HG03103 (cell line): ENCODE measurements around the gene TBRG4.
"Not testable (repeated sequence)": the region's sequence is repeated elsewhere in the genome, so short reads cannot be mapped to it uniquely, and the experiment has no call there.

Source experiments
- ATAC-seq: cut with Tn5 transposase; IDR thresholded peaks from one replicate; pipeline ENCODE4 v1.9.1; 2021; ENCODE audit warnings: low read depth; ENCODE audit not compliant: unreplicated experiment

TBRG4 gene

GRCh38 chr7:45118889-45119331, 7.4 kb upstream of the TBRG4 start:
- no peak for ATAC-seq

GRCh38 chr7:45118292-45118691, 6.8 kb upstream of the TBRG4 start:
- no peak for ATAC-seq

- no peak for ATAC-seq
These were observed 6.1 kb upstream of the TBRG4 start for GRCh38 chr7:45117582-45117981.

GRCh38 chr7:45116048-45116447, 4.6 kb upstream of the TBRG4 start:
- ATAC-seq: no peak

GRCh38 chr7:45114926-45115325, 3.4 kb upstream of the TBRG4 start:
- no peak for ATAC-seq

- not testable (repeated sequence) for ATAC-seq
These were observed 2.8 kb upstream of the TBRG4 start for GRCh38 chr7:45114257-45114656.

- no peak for ATAC-seq
These were observed 1.2 kb upstream of the TBRG4 start for GRCh38 chr7:45112648-45113047.

- ATAC-seq: no peak
These were observed 2.6 kb downstream of the TBRG4 start for GRCh38 chr7:45108863-45109262.

GRCh38 chr7:45107356-45107755, 4.1 kb downstream of the TBRG4 start:
- ATAC-seq: no peak

GRCh38 chr7:45106820-45107219, 4.7 kb downstream of the TBRG4 start:
- ATAC-seq: no peak

- ATAC-seq: no peak
These were observed 5.8 kb downstream of the TBRG4 start for GRCh38 chr7:45105588-45106188.

GRCh38 chr7:45104844-45105587, 6.5 kb downstream of the TBRG4 start:
- no peak for ATAC-seq

GRCh38 chr7:45103958-45104843, 7.3 kb downstream of the TBRG4 start:
- no peak for ATAC-seq

- ATAC-seq: no peak
These were observed 8.4 kb downstream of the TBRG4 start for GRCh38 chr7:45102785-45103712.

GRCh38 chr7:45101748-45102147, 9.7 kb downstream of the TBRG4 start:
- no peak for ATAC-seq

GRCh38 chr7:45100761-45101480, 10.6 kb downstream of the TBRG4 start:
- no peak for ATAC-seq

- no peak for ATAC-seq
These were observed 11.4 kb downstream of the TBRG4 start for GRCh38 chr7:45099891-45100760.

- no peak for ATAC-seq
These were observed 12.3 kb downstream of the TBRG4 start for GRCh38 chr7:45098983-45099839.
